DOHH2 (cell line): ENCODE data around the gene PID1.

Experiments used
- H3F3A ChIP-seq: fragments of 200-600 bp; sonication (generic), shearing (Covaris generic); 2 replicates; pipeline ENCODE4 v1.6.0; 2016; ENCODE audit warnings: antibody characterized with exemption, mild to moderate bottlenecking; ENCODE audit not compliant: control insufficient read depth, insufficient read depth
- H3K27ac ChIP-seq: fragments of 200-600 bp; sonication (generic); 2 replicates; pipeline ENCODE4 v1.5.1; 2014; ENCODE audit warnings: low read depth, mild to moderate bottlenecking, low read length, moderate library complexity
- H3K27me3 ChIP-seq: fragments of 200-600 bp; sonication (generic); 2 replicates; pipeline ENCODE4 v1.6.1; 2014; ENCODE audit warnings: mild to moderate bottlenecking, low read length, mixed read lengths; ENCODE audit not compliant: control insufficient read depth
- H3K36me3 ChIP-seq: fragments of 200-600 bp; sonication (generic); 2 replicates; pipeline ENCODE4 v1.6.1; 2014; ENCODE audit warnings: mild to moderate bottlenecking, low read length, moderate library complexity, mixed read lengths; ENCODE audit not compliant: control insufficient read depth
- H3K4me1 ChIP-seq: fragments of 200-600 bp; sonication (generic); 2 replicates; pipeline ENCODE4 v1.6.1; 2014; ENCODE audit warnings: mild to moderate bottlenecking, low read length, mixed read lengths; ENCODE audit not compliant: control insufficient read depth
- H3K4me2 ChIP-seq: fragments of 200-600 bp; sonication (generic); 2 replicates; pipeline ENCODE4 v1.6.0; 2014; ENCODE audit warnings: mild to moderate bottlenecking, low read length, moderate library complexity
- H3K4me3 ChIP-seq: fragments of 200-600 bp; sonication (generic); 2 replicates; pipeline ENCODE4 v1.5.1; 2014; ENCODE audit warnings: mild to moderate bottlenecking, low read length, mixed read lengths
- H3K79me2 ChIP-seq: fragments of 200-600 bp; sonication (generic); 2 replicates; pipeline ENCODE4 v1.6.1; 2014; ENCODE audit warnings: mild to moderate bottlenecking, low read length, mixed read lengths; ENCODE audit not compliant: control insufficient read depth
- H3K9me2 ChIP-seq: fragments of 200-600 bp; sonication (generic); replicated peaks from 2 replicates; pipeline ENCODE4 v1.6.1; 2014; ENCODE audit warnings: mild to moderate bottlenecking, low read length, mixed read lengths; ENCODE audit not compliant: control insufficient read depth
- H3K9me3 ChIP-seq: fragments of 200-600 bp; sonication (generic); 2 replicates; pipeline ENCODE4 v1.6.1; 2014; ENCODE audit warnings: antibody characterized with exemption, low read length, mixed read lengths; ENCODE audit not compliant: control insufficient read depth, insufficient read depth
- H4K20me1 ChIP-seq: fragments of 200-600 bp; sonication (generic); 2 replicates; pipeline ENCODE4 v1.6.0; 2014; ENCODE audit warnings: low read depth, mild to moderate bottlenecking, antibody characterized with exemption, low read length, moderate library complexity; ENCODE audit not compliant: control insufficient read depth, insufficient read depth
- EZH2phosphoT487 ChIP-seq: fragments of 200-600 bp; sonication (generic); IDR thresholded peaks from 2 replicates; pipeline ENCODE4 v1.6.1; 2017; ENCODE audit warnings: borderline replicate concordance, mild to moderate bottlenecking, antibody characterized with exemption, low read length, moderate library complexity, mixed read lengths
- TF ChIP-seq, protein P1 (sequence below): fragments of 200-600 bp; sonication (generic); IDR thresholded peaks from one replicate; pipeline ENCODE4 v1.5.1; 2014; ENCODE audit warnings: antibody characterized with exemption, mild to moderate bottlenecking, low read depth, low read length; ENCODE audit not compliant: poor library complexity, severe bottlenecking

The PID1 gene

DNA sequence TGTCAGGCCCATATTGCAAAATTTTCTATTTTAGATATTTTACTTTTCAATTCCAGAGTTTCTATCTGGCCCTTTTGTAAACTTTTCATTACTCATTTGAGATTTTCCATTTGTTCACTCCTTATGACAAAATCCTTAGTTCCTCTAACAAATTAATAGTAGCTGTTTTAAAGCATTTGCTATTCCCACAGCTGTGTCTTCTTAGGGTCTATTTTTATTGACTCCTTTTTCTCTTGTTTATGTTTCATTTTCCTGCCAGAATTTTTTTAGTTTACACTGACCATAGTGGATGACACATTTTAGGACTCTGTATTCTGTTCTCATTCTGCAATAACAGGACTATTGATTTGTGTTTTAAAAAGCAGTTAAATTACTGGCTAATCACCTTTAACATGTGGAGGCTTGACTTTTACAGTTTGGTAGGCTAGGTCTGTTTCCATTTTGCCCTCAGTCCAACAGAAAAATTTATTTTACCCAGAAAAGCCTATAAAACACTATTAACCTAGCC lies 30.0 kb downstream of the PID1 start:
- H3K27ac ChIP-seq, result no peak overlapping the region
- H3F3A ChIP-seq, result no peaks in the 10 kb centered on the region
- peaks cover 5% of the 10 kb centered on the region; the same call in 1 of the 2 replicates for H3K9me3 ChIP-seq
- H3K36me3 ChIP-seq, result no peaks in the 10 kb centered on the region
- no peaks in the 10 kb centered on the region for H3K79me2 ChIP-seq
- no peaks in the 10 kb centered on the region for H4K20me1 ChIP-seq
- TF ChIP-seq, protein P1, sequence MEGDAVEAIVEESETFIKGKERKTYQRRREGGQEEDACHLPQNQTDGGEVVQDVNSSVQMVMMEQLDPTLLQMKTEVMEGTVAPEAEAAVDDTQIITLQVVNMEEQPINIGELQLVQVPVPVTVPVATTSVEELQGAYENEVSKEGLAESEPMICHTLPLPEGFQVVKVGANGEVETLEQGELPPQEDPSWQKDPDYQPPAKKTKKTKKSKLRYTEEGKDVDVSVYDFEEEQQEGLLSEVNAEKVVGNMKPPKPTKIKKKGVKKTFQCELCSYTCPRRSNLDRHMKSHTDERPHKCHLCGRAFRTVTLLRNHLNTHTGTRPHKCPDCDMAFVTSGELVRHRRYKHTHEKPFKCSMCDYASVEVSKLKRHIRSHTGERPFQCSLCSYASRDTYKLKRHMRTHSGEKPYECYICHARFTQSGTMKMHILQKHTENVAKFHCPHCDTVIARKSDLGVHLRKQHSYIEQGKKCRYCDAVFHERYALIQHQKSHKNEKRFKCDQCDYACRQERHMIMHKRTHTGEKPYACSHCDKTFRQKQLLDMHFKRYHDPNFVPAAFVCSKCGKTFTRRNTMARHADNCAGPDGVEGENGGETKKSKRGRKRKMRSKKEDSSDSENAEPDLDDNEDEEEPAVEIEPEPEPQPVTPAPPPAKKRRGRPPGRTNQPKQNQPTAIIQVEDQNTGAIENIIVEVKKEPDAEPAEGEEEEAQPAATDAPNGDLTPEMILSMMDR, result no peak
- TF ChIP-seq EZH2phosphoT487, result no peak
- H3K4me3 ChIP-seq, result no peak overlapping the region
- H3K4me2 ChIP-seq, result no peak overlapping the region
- H3K9me2 ChIP-seq, result no peaks in the 10 kb centered on the region
- no peaks in the 10 kb centered on the region for H3K27me3 ChIP-seq
- peaks cover 2% of the 10 kb centered on the region for H3K4me1 ChIP-seq

GRCh38 chr2:229239021-229239420 lies 32.1 kb downstream of the PID1 start:
- Histone ChIP-seq H3K27ac (no peak overlapping the region), H3K9me2 (no peaks in the 10 kb centered on the region), H3K4me2 (no peak overlapping the region), H4K20me1 (no peaks in the 10 kb centered on the region), H3K4me1 (no peaks in the 10 kb centered on the region), H3K27me3 (no peaks in the 10 kb centered on the region), H3K9me3 (peaks cover 5% of the 10 kb centered on the region; the same call in 1 of the 2 replicates), H3K79me2 (no peaks in the 10 kb centered on the region), H3K4me3 (no peak overlapping the region), H3F3A (no peaks in the 10 kb centered on the region), H3K36me3 (no peaks in the 10 kb centered on the region)
- no peak for TF ChIP-seq EZH2phosphoT487
- TF ChIP-seq, protein P1, result no peak

GRCh38 chr2:229237270-229237669 lies 33.8 kb downstream of the PID1 start:
- H3K36me3 ChIP-seq, result no peaks in the 10 kb centered on the region
- H4K20me1 ChIP-seq, result no peaks in the 10 kb centered on the region
- no peaks in the 10 kb centered on the region for H3K27me3 ChIP-seq
- no peaks in the 10 kb centered on the region for H3K79me2 ChIP-seq
- no peak overlapping the region for H3K27ac ChIP-seq
- TF ChIP-seq EZH2phosphoT487, result no peak
- TF ChIP-seq, protein P1, result no peak
- no peaks in the 10 kb centered on the region for H3K9me2 ChIP-seq
- no peak overlapping the region for H3K4me2 ChIP-seq
- H3K4me3 ChIP-seq, result no peak overlapping the region
- no peaks in the 10 kb centered on the region for H3F3A ChIP-seq
- H3K4me1 ChIP-seq, result no peaks in the 10 kb centered on the region
- no peaks in the 10 kb centered on the region; the same call in 1 of the 2 replicates for H3K9me3 ChIP-seq
